Glutamatergic neuron (in vitro differentiated cells): ENCODE results near the gene NUP205. TPM values are rescaled to one million over a fixed set of nuclear protein-coding genes. Genes with fewer than 3 reads are reported as not detected.

Experiments used
- DNase-seq: peaks from one replicate; pipeline ENCODE4 v3.0.0; 2022
- H3K27ac Mint-ChIP-seq: one replicate; pipeline ENCODE4 v1.8.0; 2020; ENCODE audit warnings: mild to moderate bottlenecking, mixed read lengths, inconsistent platforms; ENCODE audit not compliant: unreplicated experiment
- H3K27me3 Mint-ChIP-seq: one replicate; pipeline ENCODE4 v1.8.0; 2020; ENCODE audit warnings: mild to moderate bottlenecking, moderate library complexity, mixed read lengths, inconsistent platforms; ENCODE audit not compliant: unreplicated experiment
- H3K36me3 Mint-ChIP-seq: one replicate; pipeline ENCODE4 v1.8.0; 2020; ENCODE audit warnings: mild to moderate bottlenecking, mixed read lengths, inconsistent platforms; ENCODE audit not compliant: unreplicated experiment
- H3K4me1 Mint-ChIP-seq: one replicate; pipeline ENCODE4 v1.8.0; 2020; ENCODE audit warnings: mild to moderate bottlenecking, low read depth, mixed read lengths, inconsistent platforms; ENCODE audit not compliant: unreplicated experiment
- H3K4me3 Mint-ChIP-seq: one replicate; pipeline ENCODE4 v1.8.0; 2020; ENCODE audit warnings: mild to moderate bottlenecking, mixed read lengths, inconsistent platforms; ENCODE audit not compliant: unreplicated experiment
- H3K9me3 Mint-ChIP-seq: one replicate; pipeline ENCODE4 v1.8.0; 2020; ENCODE audit warnings: mild to moderate bottlenecking, moderate library complexity, mixed read lengths, inconsistent platforms; ENCODE audit not compliant: unreplicated experiment
- total RNA-seq: library from RNA; stranded (reverse); fragmentation: NEBNext Ultra II Directional; extraction: Animal tissue kit (Norgen Biotek cat#: 25700); gene quantifications from one replicate; pipeline ENCODE4 v1.2.1, GENCODE V29; 2021; ENCODE audit not compliant: unreplicated experiment
- TF ChIP-seq, protein P1 (sequence below): fragments of 200-600 bp; sonication (generic); IDR thresholded peaks from one replicate; pipeline ENCODE4 v1.5.0; 2021; ENCODE audit not compliant: partially characterized antibody, unreplicated experiment

NUP205 gene
- total RNA-seq, 1 donor from 2014 or later, result 56.5 TPM

DNA sequence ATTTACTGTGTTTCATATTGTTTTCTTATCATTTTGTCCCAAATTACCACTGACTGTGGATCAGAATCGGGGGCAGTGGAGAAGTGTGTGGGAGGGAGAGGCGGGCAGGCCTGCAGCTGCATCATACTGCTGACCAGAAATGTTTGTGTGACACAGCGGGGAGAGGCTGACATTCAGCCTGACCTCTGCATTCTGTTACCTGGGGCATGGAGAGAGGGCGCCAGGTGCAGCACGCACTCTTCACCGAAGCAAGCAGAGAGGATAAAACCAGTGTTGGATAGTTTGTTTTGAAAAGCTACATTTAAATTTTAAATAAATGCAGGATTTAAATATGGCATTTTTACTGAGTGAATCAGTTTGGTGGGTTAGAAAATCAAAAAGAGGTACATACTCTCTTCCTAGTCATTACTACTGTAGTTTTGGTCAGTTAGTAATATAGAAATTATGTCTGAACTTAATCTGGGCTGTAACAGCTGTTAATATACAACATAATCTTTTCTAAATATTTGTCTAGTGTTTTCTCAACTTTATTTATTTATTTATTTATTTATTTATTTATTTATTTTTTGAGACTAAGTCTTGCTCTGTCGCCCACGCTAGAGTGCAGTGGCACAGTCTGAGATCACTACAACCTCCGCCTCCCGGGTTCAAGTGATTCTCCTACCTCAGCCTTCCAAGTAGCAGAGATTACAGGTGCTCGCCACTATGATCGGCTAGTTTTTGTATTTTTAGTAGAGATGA lies 95.8 kb downstream of the NUP205 start:
- no peaks in the 10 kb centered on the region for H3K4me1 Mint-ChIP-seq
- no peak overlapping the region for H3K4me3 Mint-ChIP-seq

DNA sequence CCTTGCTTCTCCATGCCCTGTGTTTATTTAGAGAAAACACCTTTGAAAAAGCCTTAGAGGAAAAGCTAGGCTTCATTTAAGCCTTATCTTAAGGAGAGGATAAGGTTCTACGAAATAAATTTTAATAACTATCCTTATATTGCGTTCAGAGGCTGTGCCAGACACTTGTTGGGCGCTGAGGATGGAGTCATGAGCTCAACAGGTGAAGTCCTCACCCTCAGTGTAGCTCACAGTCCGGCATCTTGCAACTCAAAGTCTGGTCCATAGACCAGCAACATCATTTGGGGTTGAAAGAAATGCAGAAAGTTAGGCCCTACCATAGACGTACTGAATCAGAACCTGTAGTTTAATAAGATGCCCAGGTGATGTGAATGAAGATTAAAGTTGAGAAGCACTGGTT lies 100.8 kb downstream of the NUP205 start:
- H3K4me3 Mint-ChIP-seq, result no peak overlapping the region

More for the DNA sequence above, 95.8 kb downstream of the NUP205 start:
- peaks cover 1% of the 10 kb centered on the region for H3K27me3 Mint-ChIP-seq
- no peak overlapping the region for H3K27ac Mint-ChIP-seq
- H3K9me3 Mint-ChIP-seq, result peaks cover 2% of the 10 kb centered on the region
- TF ChIP-seq, protein P1, sequence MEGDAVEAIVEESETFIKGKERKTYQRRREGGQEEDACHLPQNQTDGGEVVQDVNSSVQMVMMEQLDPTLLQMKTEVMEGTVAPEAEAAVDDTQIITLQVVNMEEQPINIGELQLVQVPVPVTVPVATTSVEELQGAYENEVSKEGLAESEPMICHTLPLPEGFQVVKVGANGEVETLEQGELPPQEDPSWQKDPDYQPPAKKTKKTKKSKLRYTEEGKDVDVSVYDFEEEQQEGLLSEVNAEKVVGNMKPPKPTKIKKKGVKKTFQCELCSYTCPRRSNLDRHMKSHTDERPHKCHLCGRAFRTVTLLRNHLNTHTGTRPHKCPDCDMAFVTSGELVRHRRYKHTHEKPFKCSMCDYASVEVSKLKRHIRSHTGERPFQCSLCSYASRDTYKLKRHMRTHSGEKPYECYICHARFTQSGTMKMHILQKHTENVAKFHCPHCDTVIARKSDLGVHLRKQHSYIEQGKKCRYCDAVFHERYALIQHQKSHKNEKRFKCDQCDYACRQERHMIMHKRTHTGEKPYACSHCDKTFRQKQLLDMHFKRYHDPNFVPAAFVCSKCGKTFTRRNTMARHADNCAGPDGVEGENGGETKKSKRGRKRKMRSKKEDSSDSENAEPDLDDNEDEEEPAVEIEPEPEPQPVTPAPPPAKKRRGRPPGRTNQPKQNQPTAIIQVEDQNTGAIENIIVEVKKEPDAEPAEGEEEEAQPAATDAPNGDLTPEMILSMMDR, result no peak
- DNase-seq, result no peak
- H3K36me3 Mint-ChIP-seq, result no peaks in the 10 kb centered on the region

DNA sequence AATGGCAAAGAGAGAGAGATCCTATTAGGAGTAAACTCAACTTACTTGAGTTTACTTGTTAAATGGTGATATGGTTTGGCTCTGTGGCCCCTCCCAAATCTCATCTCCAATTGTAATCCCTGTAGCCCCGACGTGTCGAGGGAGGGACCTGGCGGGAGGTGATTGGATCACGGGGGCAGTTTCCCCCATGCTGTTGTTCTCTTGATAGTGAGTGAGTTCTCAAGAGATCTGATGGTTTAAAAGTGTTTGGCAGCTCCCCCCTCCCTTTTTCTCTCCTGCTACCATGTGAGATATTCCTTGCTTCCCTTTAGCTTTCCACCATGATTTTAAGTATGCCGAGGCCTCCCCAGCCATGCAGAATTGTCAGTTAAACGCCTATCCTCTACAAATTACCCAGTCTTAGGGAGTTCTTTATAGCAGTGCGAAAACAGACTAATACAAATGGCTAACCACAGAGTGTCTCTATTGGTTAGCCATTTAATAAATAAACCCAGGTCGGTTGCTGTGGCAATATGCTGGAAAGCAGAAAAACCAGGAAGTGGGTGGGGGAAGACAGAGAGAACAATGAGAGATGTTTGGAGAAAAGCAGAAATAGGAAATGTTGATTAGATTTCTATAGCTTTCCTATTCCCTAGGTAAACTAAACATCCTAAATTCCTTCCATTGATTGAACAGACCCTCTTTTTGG lies 101.6 kb downstream of the NUP205 start:
- Mint-ChIP-seq H3K9me3 (peaks cover 9% of the 10 kb centered on the region), H3K27ac (no peak overlapping the region), H3K4me1 (peaks cover 3% of the 10 kb centered on the region), H3K4me3 (no peak overlapping the region), H3K36me3 (peaks cover 4% of the 10 kb centered on the region), H3K27me3 (peaks cover 8% of the 10 kb centered on the region)
- DNase-seq, result no peak
- TF ChIP-seq, protein P1, result no peak

More for the DNA sequence above, 100.8 kb downstream of the NUP205 start:
- H3K27ac Mint-ChIP-seq, result no peak overlapping the region
- H3K9me3 Mint-ChIP-seq, result peaks cover 9% of the 10 kb centered on the region
- no peak for DNase-seq
- peaks cover 4% of the 10 kb centered on the region for H3K36me3 Mint-ChIP-seq
- peaks cover 3% of the 10 kb centered on the region for H3K4me1 Mint-ChIP-seq
- TF ChIP-seq, protein P1, result no peak
- H3K27me3 Mint-ChIP-seq, result peaks cover 5% of the 10 kb centered on the region

DNA sequence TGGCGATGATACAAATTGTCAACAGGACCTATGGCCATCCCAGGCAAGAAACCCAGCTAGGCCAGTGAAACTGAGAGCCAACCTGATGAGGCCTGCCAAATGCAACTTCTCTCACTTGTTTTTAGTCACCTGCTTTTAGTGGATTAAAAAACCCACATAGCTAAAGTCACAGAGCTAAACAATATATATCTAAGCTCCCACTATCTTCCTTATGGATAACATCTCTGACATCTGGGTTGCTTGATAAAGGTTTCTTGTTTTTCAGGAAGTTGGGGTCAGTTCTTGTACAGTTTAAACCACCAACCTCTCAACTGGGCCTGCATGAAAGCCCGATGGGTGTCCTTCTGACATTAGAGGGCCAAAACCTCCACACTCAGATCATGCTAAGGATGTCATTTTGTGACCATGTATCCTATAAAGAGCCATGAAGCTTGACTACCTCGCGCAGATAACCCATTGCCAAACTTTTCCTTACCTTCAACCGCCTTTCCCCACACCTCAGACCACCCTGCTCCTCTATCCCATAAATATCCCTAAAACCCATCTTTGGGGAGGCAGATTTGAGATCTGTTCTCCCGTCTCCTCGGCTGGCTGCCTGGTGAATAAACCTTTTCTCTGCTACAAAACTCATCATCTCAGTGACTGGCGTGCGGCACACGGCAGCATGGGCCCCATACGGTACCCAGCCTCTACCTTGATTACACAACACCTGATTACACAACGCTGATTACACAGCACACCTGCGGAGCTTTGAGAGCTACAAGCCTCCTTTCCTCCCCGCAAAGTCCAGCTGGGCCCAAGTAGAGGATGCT lies 103.8 kb downstream of the NUP205 start:
- DNase-seq, result no peak
- Mint-ChIP-seq H3K27ac (peak overlapping the region; percentile 83), H3K4me1 (peaks cover 3% of the 10 kb centered on the region), H3K4me3 (peak overlapping the region; percentile 81), H3K27me3 (peaks cover 8% of the 10 kb centered on the region), H3K36me3 (peaks cover 4% of the 10 kb centered on the region), H3K9me3 (peaks cover 9% of the 10 kb centered on the region)
- TF ChIP-seq, protein P1, result no peak
